NCI-H1417 (cell line): Measurements from ENCODE around the gene PALMD.

Experiments
- DNase-seq, 3 experiments: peaks; one replicate each; lab custom pipeline; 2025; lab: John Stamatoyannopoulos, UW

Gene PALMD

GRCh38 chr1:99645699-99646531 is at the start of gene PALMD:
PALMD (plus strand) TSS chr1:99646113; CDS start chr1:99646318, 205 bp downstream.
- DNase-seq, result peak in 2 of 3 experiments; percentile 65 to 76

- DNase-seq, result no peak
These were observed 47.0 kb upstream of the PALMD start for GRCh38 chr1:99598738-99599411.

- no peak for DNase-seq
These were observed 46.2 kb upstream of the PALMD start for GRCh38 chr1:99599678-99600175.

GRCh38 chr1:99600782-99601181 is 45.1 kb upstream of the PALMD start:
- DNase-seq, result no peak

GRCh38 chr1:99601208-99601607 is 44.7 kb upstream of the PALMD start:
- no peak for DNase-seq

- no peak for DNase-seq
These were observed 44.1 kb upstream of the PALMD start for GRCh38 chr1:99601709-99602403.

GRCh38 chr1:99602404-99602969 is 43.4 kb upstream of the PALMD start:
- DNase-seq, result no peak

GRCh38 chr1:99603699-99604560 is 42.0 kb upstream of the PALMD start:
- no peak for DNase-seq

GRCh38 chr1:99606306-99606705 is 39.6 kb upstream of the PALMD start:
- DNase-seq, result no peak

- no peak for DNase-seq
These were observed 38.3 kb upstream of the PALMD start for GRCh38 chr1:99607590-99607989.

- DNase-seq, result no peak
These were observed 37.9 kb upstream of the PALMD start for GRCh38 chr1:99608058-99608457.

GRCh38 chr1:99613716-99614115 is 32.2 kb upstream of the PALMD start:
- no peak for DNase-seq

- no peak for DNase-seq
These were observed 31.2 kb upstream of the PALMD start for GRCh38 chr1:99614728-99615127.

- DNase-seq, result no peak
These were observed 26.3 kb upstream of the PALMD start for GRCh38 chr1:99619583-99619982.

- no peak for DNase-seq
These were observed 24.5 kb upstream of the PALMD start for GRCh38 chr1:99621340-99621901.

GRCh38 chr1:99622702-99623347 is 23.1 kb upstream of the PALMD start:
- DNase-seq, result no peak

- DNase-seq, result no peak
These were observed 22.4 kb upstream of the PALMD start for GRCh38 chr1:99623554-99623953.

GRCh38 chr1:99627615-99628014 is 18.3 kb upstream of the PALMD start:
- DNase-seq, result peak in 1 of 3 experiments; percentile 19

GRCh38 chr1:99629164-99629563 is 16.7 kb upstream of the PALMD start:
- no peak for DNase-seq

GRCh38 chr1:99634971-99635624 is 10.8 kb upstream of the PALMD start:
- peak in 2 of 3 experiments; percentile 9 to 57 for DNase-seq
